ENCODE data around the gene EXOC4. TPM values are rescaled to one million over a fixed set of nuclear protein-coding genes. Genes with fewer than 3 reads are reported as not detected.

The EXOC4 gene
- total and polyA plus RNA-seq, 2 experiments from 2014 or later = 23.9 to 51.7 TPM

DNA sequence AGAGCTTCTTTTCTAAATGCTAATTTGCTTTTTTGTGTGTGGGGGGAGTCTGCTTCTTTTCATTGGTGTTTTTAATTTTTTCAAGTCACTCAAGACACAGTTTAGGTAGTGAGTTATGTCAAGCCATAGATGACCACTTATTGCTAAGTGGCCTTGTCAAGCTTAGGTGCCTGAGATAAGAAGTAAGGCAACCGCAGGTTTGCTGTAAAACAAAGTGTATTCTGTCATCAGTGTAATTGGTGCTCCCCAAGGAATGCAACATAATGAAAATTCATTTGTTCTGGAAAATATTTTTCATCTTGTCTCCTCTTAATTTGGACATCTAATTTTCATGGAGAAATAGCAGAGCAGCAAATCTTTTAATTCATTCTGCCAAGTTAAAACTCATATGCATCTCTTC is 249.6 kb downstream of the EXOC4 start:
- Histone ChIP-seq H3K4me3 (no peak overlapping the region), H3K27me3 (replicated peaks; ENCODE audit: insufficient read depth) (no peaks in the 10 kb centered on the region), H3K4me2 (ENCODE audit: unreplicated experiment) (no peak overlapping the region), H4K20me1 (ENCODE audit: insufficient read depth) (no peaks in the 10 kb centered on the region), H3K27ac (no peak overlapping the region), H2AFZ (no peak overlapping the region), H3K79me2 (ENCODE audit: insufficient read depth) (0 out of 2 replicates have a peak, but pooled peaks cover 5% of the 10 kb centered on the region), H3F3A (ENCODE audit: insufficient read depth) (no peaks in the 10 kb centered on the region), H3K36me3 (ENCODE audit: low read depth) (no peaks in the 10 kb centered on the region), H3K9me3 (ENCODE audit: low read depth) (no peaks in the 10 kb centered on the region), H3K9me2 (ENCODE audit: insufficient read depth) (no peaks in the 10 kb centered on the region), H3K4me1 (ENCODE audit: insufficient read depth) (no peaks in the 10 kb centered on the region), H3K9ac (no peak overlapping the region)
- in situ Hi-C loops (cut with MboI) = no loop called here
- WGBS, 2 experiments (ENCODE audit: low coverage in 1 of 2, low lambda C conversion rate in 2 of 2, missing lambda C conversion rate in 2 of 2) = 100% methylated on average over 1 of the region's 1 CpG
- no peak for DNase-seq
- TF ChIP-seq EZH2 (IDR thresholded peaks at IDR 0.05; ENCODE audit: insufficient read depth, poor library complexity, severe bottlenecking) = no peak
- TF ChIP-seq EZH2phosphoT487 (IDR thresholded peaks at IDR 0.05; ENCODE audit: insufficient read depth, low read depth) = no peak

DNA sequence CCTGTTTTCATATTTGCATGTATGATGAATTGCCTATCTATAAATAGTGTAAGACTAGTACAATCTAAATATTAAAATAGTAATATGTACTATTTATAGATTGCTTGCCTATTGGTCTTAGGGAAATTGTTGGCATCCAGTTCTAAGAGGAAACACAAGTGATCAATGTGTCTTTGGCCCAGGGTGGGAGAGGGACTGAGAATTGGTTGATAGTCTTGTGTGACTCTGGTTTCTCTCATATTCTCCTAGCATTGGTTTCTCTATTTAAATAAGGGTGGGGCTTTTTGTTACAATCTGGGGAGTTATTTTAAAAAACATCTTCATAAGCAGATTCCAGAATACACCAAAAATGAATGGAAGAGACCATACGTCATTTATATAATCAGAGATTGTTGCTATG is 250.1 kb downstream of the EXOC4 start:
- no peaks in the 10 kb centered on the region for H3K4me1 ChIP-seq (ENCODE audit: insufficient read depth)
- WGBS, 2 experiments (ENCODE audit: low coverage in 1 of 2, low lambda C conversion rate in 2 of 2, missing lambda C conversion rate in 2 of 2) = 95 to 100% methylated on average over 1 of the region's 1 CpG
- no peaks in the 10 kb centered on the region for H3K9me2 ChIP-seq (ENCODE audit: insufficient read depth)
- TF ChIP-seq EZH2 (IDR thresholded peaks at IDR 0.05; ENCODE audit: insufficient read depth, poor library complexity, severe bottlenecking) = no peak
- H3K9me3 ChIP-seq (ENCODE audit: low read depth) = no peaks in the 10 kb centered on the region
- in situ Hi-C loops (cut with MboI) = no loop called here
- H3K36me3 ChIP-seq (ENCODE audit: low read depth) = no peaks in the 10 kb centered on the region
- no peak overlapping the region for H3K9ac ChIP-seq
- no peak overlapping the region for H3K4me3 ChIP-seq
- DNase-seq = no peak
- no peaks in the 10 kb centered on the region for H3K27me3 ChIP-seq (replicated peaks; ENCODE audit: insufficient read depth)
- H3K4me2 ChIP-seq (ENCODE audit: unreplicated experiment) = no peak overlapping the region
- no peaks in the 10 kb centered on the region for H3F3A ChIP-seq (ENCODE audit: insufficient read depth)
- no peak overlapping the region for H2AFZ ChIP-seq
- H4K20me1 ChIP-seq (ENCODE audit: insufficient read depth) = no peaks in the 10 kb centered on the region
- H3K27ac ChIP-seq = no peak overlapping the region
- 0 out of 2 replicates have a peak, but pooled peaks cover 5% of the 10 kb centered on the region for H3K79me2 ChIP-seq (ENCODE audit: insufficient read depth)

- Histone ChIP-seq H3K4me2 (ENCODE audit: unreplicated experiment) (no peak overlapping the region), H3K27me3 (replicated peaks; ENCODE audit: insufficient read depth) (no peaks in the 10 kb centered on the region), H2AFZ (no peak overlapping the region), H3F3A (ENCODE audit: insufficient read depth) (no peaks in the 10 kb centered on the region), H3K4me3 (no peak overlapping the region), H3K36me3 (ENCODE audit: low read depth) (no peaks in the 10 kb centered on the region), H3K79me2 (ENCODE audit: insufficient read depth) (0 out of 2 replicates have a peak, but pooled peaks cover 5% of the 10 kb centered on the region), H3K9me2 (ENCODE audit: insufficient read depth) (no peaks in the 10 kb centered on the region), H3K9me3 (ENCODE audit: low read depth) (no peaks in the 10 kb centered on the region), H3K4me1 (ENCODE audit: insufficient read depth) (no peaks in the 10 kb centered on the region), H4K20me1 (ENCODE audit: insufficient read depth) (no peaks in the 10 kb centered on the region), H3K9ac (no peak overlapping the region), H3K27ac (no peak overlapping the region)
- in situ Hi-C loops (cut with MboI) = no loop called here
- TF ChIP-seq EZH2 (IDR thresholded peaks at IDR 0.05; ENCODE audit: insufficient read depth, poor library complexity, severe bottlenecking) (no peak), EZH2phosphoT487 (IDR thresholded peaks at IDR 0.05; ENCODE audit: insufficient read depth, low read depth) (no peak)
- 96 to 97% methylated on average over 3 of the region's 3 CpGs for WGBS, 2 experiments (ENCODE audit: low coverage in 1 of 2, low lambda C conversion rate in 2 of 2, missing lambda C conversion rate in 2 of 2)
- no peak for DNase-seq
These were observed 251.9 kb downstream of the EXOC4 start for GRCh38 chr7:133504825-133505224.

DNA sequence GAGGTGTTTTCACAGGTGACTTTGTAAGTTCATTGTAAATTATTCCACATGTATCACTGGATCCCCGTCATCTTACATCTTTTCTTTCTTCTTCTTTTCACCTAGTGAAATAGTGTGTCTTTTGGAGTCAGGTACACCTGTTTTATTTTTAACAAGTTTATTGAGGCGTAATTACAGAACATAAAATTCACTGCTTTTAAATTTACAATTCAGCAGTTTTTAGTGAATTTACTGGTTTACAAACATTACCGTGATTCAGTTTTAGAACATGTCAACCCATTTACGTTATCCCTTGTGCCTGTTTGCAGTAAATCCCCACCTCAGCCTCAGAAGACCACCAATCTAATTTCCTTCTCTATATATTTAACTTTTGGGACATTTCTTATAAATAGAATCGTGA is 256.9 kb downstream of the EXOC4 start:
- in situ Hi-C loops (cut with MboI) = no loop called here
- no peaks in the 10 kb centered on the region for H4K20me1 ChIP-seq (ENCODE audit: insufficient read depth)
- 96 to 98% methylated on average over 5 of the region's 5 CpGs for WGBS, 2 experiments (ENCODE audit: low coverage in 1 of 2, low lambda C conversion rate in 2 of 2, missing lambda C conversion rate in 2 of 2)
- no peak overlapping the region for H3K27ac ChIP-seq
- H3K4me3 ChIP-seq = no peak overlapping the region
- H3K4me2 ChIP-seq (ENCODE audit: unreplicated experiment) = no peak overlapping the region
- no peak overlapping the region for H3K9ac ChIP-seq
- peaks cover 8% of the 10 kb centered on the region; the same call in 1 of the 2 replicates for H3F3A ChIP-seq (ENCODE audit: insufficient read depth)
- no peaks in the 10 kb centered on the region for H3K9me3 ChIP-seq (ENCODE audit: low read depth)
- no peak for TF ChIP-seq EZH2 (IDR thresholded peaks at IDR 0.05; ENCODE audit: insufficient read depth, poor library complexity, severe bottlenecking)
- TF ChIP-seq EZH2phosphoT487 (IDR thresholded peaks at IDR 0.05; ENCODE audit: insufficient read depth, low read depth) = no peak
- H3K36me3 ChIP-seq (ENCODE audit: low read depth) = no peaks in the 10 kb centered on the region
- DNase-seq = no peak
- H3K79me2 ChIP-seq (ENCODE audit: insufficient read depth) = 0 out of 2 replicates have a peak, but pooled peaks cover 5% of the 10 kb centered on the region
- no peaks in the 10 kb centered on the region for H3K9me2 ChIP-seq (ENCODE audit: insufficient read depth)
- H2AFZ ChIP-seq = no peak overlapping the region
- peaks cover 7% of the 10 kb centered on the region; the same call in 1 of the 2 replicates for H3K4me1 ChIP-seq (ENCODE audit: insufficient read depth)
- H3K27me3 ChIP-seq (replicated peaks; ENCODE audit: insufficient read depth) = no peaks in the 10 kb centered on the region
